Measurements from ENCODE around the gene KIF1B. TPM values are rescaled to one million over a fixed set of nuclear protein-coding genes. Genes with fewer than 3 reads are reported as not detected.

Gene KIF1B
- total RNA-seq, 1 experiment from 2014 or later = 33.0 TPM

- ChIA-PET POLR2A (no interaction called here), CTCF (no interaction called here)
- TF ChIP-seq CTCF (IDR thresholded peaks at IDR 0.05) (no peak), TCF7L2 (IDR thresholded peaks at IDR 0.05; ENCODE audit: low read depth, low read length) (no peak), SIN3A (IDR thresholded peaks at IDR 0.05; ENCODE audit: borderline replicate concordance, insufficient read depth, low read depth, low read length) (no peak), POLR2AphosphoS5 (IDR thresholded peaks at IDR 0.05; ENCODE audit: low read depth, low read length) (no peak), REST (IDR thresholded peaks at IDR 0.05; ENCODE audit: insufficient read depth in 1 of 2, low read depth in 2 of 2, low read length in 1 of 2) (no peak)
- Histone ChIP-seq H3K27me3 (ENCODE audit: control insufficient read depth, insufficient read depth, low read length) (no peaks in the 10 kb centered on the region), H3K36me3 (ENCODE audit: control insufficient read depth, insufficient read depth, low read length) (peaks cover 11% of the 10 kb centered on the region), H3K27ac (ENCODE audit: low read length) (no peak overlapping the region), H3K4me3 (ENCODE audit: low read depth in 2 of 2, low read length in 2 of 2) (no peak overlapping the region), H3K4me1 (ENCODE audit: control insufficient read depth, insufficient read depth, low read length) (no peaks in the 10 kb centered on the region), H3K9me3 (ENCODE audit: control insufficient read depth, insufficient read depth, low read depth, low read length) (no peaks in the 10 kb centered on the region)
- ATAC-seq (no peak), DNase-seq (ENCODE audit: low read depth, low spot score) (no peak)
- in situ Hi-C loops (cut with HindIII; ENCODE audit: low pct_unique_long_range_greater_than_20kb, low sequenced_read_pairs) = no loop called here
- BruUV-seq (replicated peaks) = no TSS peak
- intact Hi-C loops (cut with micrococcal nuclease; ENCODE audit: unreplicated experiment) = no loop called here
Measured at GRCh38 chr1:10170239-10170574, 40.2 kb upstream of the KIF1B start.

GRCh38 chr1:10171105-10171767 is 39.1 kb upstream of the KIF1B start:
- Histone ChIP-seq H3K4me3 (ENCODE audit: low read depth in 2 of 2, low read length in 2 of 2) (no peak overlapping the region), H3K4me1 (ENCODE audit: control insufficient read depth, insufficient read depth, low read length) (no peaks in the 10 kb centered on the region), H3K27me3 (ENCODE audit: control insufficient read depth, insufficient read depth, low read length) (no peaks in the 10 kb centered on the region), H3K27ac (ENCODE audit: low read length) (no peak overlapping the region), H3K36me3 (ENCODE audit: control insufficient read depth, insufficient read depth, low read length) (peaks cover 9% of the 10 kb centered on the region), H3K9me3 (ENCODE audit: control insufficient read depth, insufficient read depth, low read depth, low read length) (no peaks in the 10 kb centered on the region)
- no peak for ATAC-seq
- DNase-seq (ENCODE audit: low read depth, low spot score) = no peak
- TF ChIP-seq CTCF (IDR thresholded peaks at IDR 0.05) (no peak), REST (IDR thresholded peaks at IDR 0.05; ENCODE audit: insufficient read depth in 1 of 2, low read depth in 2 of 2, low read length in 1 of 2) (no peak), TCF7L2 (IDR thresholded peaks at IDR 0.05; ENCODE audit: low read depth, low read length) (no peak), SIN3A (IDR thresholded peaks at IDR 0.05; ENCODE audit: borderline replicate concordance, insufficient read depth, low read depth, low read length) (no peak), POLR2AphosphoS5 (IDR thresholded peaks at IDR 0.05; ENCODE audit: low read depth, low read length) (no peak)
- ChIA-PET POLR2A (no interaction called here), CTCF (no interaction called here)
- BruUV-seq (replicated peaks) = no TSS peak
- intact Hi-C loops (cut with micrococcal nuclease; ENCODE audit: unreplicated experiment) = no loop called here
- in situ Hi-C loops (cut with HindIII; ENCODE audit: low pct_unique_long_range_greater_than_20kb, low sequenced_read_pairs) = no loop called here

All from Panc1 (cell line).